ENCODE measurements around the gene PPIG.

GRCh38 chr2:169659320-169659719 lies 75.2 kb downstream of the PPIG start:
- TF ChIP-seq CTCF (IDR thresholded peaks at IDR 0.05) (no peak), POLR2AphosphoS5 (IDR thresholded peaks at IDR 0.05) (no peak)

Data from sigmoid colon (tissue), 4 donors.